Naive B cell (primary cell): Measurements from ENCODE around the gene SNX7. TPM values are rescaled to one million over a fixed set of nuclear protein-coding genes. Genes with fewer than 3 reads are reported as not detected.
A peak's percentile ranks its signal among the peaks of the same experiment; 100 is the strongest.

Experiments
- ATAC-seq, 2 donors: fragments of 150-1000 bp; cut with Tn5 transposase; 2 replicates each; pipeline ENCODE4 v1.10.0; 2021; ENCODE audit warnings: low read depth in 2 of 2, mild to moderate bottlenecking in 2 of 2, moderate library complexity in 2 of 2
- DNase-seq: peaks from one replicate; pipeline ENCODE4 v3.0.0; 2022
- H3K27ac Mint-ChIP-seq, 6 donors: one replicate each; pipeline ENCODE4 v1.8.0; 2020 to 2022; ENCODE audit warnings: mild to moderate bottlenecking in 6 of 6, mixed read lengths in 6 of 6, moderate library complexity in 5 of 6, inconsistent platforms in 2 of 6
- H3K27me3 Mint-ChIP-seq, 3 donors: one replicate each; pipeline ENCODE4 v1.8.0; 2021 to 2022; ENCODE audit warnings: mixed read lengths in 3 of 3, mild to moderate bottlenecking in 1 of 3
- H3K36me3 Mint-ChIP-seq, 2 donors: one replicate each; pipeline ENCODE4 v1.8.0; 2020 to 2022; ENCODE audit warnings: mixed read lengths in 2 of 2, inconsistent platforms in 1 of 2, mild to moderate bottlenecking in 1 of 2
- H3K4me1 Mint-ChIP-seq, 3 donors: one replicate each; pipeline ENCODE4 v1.8.0; 2020 to 2022; ENCODE audit warnings: mixed read lengths in 3 of 3, inconsistent platforms in 1 of 3, mild to moderate bottlenecking in 1 of 3, moderate library complexity in 1 of 3
- H3K4me3 Mint-ChIP-seq, 8 donors: one replicate each; pipeline ENCODE4 v1.8.0; 2020 to 2022; ENCODE audit warnings: mild to moderate bottlenecking in 8 of 8, mixed read lengths in 8 of 8, moderate library complexity in 8 of 8, inconsistent platforms in 2 of 8
- H3K9me3 Mint-ChIP-seq, 7 donors: one replicate each; pipeline ENCODE4 v1.8.0; 2020 to 2022; ENCODE audit warnings: mixed read lengths in 7 of 7, mild to moderate bottlenecking in 5 of 7, inconsistent platforms in 2 of 7, moderate library complexity in 1 of 7
- polyA plus RNA-seq, 6 donors: library from polyadenylated mRNA; unstranded; fragments of 300-500 nt; fragmentation: Illumina TruSeq; gene quantifications; one replicate each; pipeline ENCODE4 v1.2.3, GENCODE V29; 2021; ENCODE audit warnings: low read depth in 6 of 6

The SNX7 gene
- polyA plus RNA-seq, 6 donors from 2014 or later: 3.4 TPM; not detected in 5

DNA sequence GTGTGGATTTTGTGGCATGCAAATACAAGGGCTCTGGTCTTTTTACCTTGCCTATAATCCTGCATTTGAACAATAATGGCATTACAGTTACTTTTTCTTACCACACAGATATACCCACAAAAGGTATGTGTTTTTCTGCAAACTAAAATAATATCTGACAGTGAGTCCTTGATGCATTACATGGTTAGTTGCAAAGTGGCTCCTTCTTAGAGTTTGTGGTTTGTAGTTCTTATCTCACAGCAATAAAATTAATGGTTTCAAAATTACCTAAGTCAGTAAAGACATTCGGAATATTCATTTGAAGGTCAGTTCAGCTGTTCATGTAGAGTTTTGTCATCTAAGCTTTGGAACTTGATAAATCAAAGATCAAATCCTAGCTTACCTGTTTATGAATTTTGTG lies 43.5 kb downstream of the SNX7 start:
- no peak overlapping the region for H3K27ac Mint-ChIP-seq
- H3K4me1 Mint-ChIP-seq: no peaks in the 10 kb centered on the region
- H3K9me3 Mint-ChIP-seq: no peaks in the 10 kb centered on the region
- no peak for DNase-seq
- H3K36me3 Mint-ChIP-seq: no peaks in the 10 kb centered on the region
- H3K27me3 Mint-ChIP-seq: peaks cover 0 to 9% (median 0%) of the 10 kb centered on the region in 3 donors
- H3K4me3 Mint-ChIP-seq: no peak overlapping the region
- ATAC-seq: no peak

DNA sequence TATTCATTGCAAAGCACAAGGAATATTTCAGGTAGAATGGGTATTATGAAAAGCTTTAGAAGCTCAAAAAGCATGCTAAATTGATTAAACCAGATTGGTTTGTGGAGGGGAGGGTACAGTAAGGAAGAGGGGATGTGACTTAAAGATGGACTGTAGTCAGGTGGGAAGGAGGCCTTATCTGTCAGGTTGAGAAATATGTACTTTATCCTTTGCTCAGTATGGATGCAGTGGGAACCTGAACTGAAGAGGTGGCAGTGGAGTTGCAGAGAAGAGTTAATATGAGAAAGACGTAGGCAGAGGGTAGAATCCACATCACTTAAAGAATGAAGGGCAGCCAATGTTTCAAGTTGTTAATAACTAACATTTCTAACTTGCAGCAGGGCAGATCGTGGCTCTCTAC lies 44.1 kb downstream of the SNX7 start:
- Mint-ChIP-seq H3K4me1 (no peaks in the 10 kb centered on the region), H3K27ac (peak overlapping the region in 1 of 6 donors; percentile 15), H3K36me3 (no peaks in the 10 kb centered on the region), H3K9me3 (no peaks in the 10 kb centered on the region), H3K27me3 (peaks cover 0 to 9% (median 0%) of the 10 kb centered on the region in 3 donors), H3K4me3 (no peak overlapping the region)
- DNase-seq: no peak
- ATAC-seq: no peak

DNA sequence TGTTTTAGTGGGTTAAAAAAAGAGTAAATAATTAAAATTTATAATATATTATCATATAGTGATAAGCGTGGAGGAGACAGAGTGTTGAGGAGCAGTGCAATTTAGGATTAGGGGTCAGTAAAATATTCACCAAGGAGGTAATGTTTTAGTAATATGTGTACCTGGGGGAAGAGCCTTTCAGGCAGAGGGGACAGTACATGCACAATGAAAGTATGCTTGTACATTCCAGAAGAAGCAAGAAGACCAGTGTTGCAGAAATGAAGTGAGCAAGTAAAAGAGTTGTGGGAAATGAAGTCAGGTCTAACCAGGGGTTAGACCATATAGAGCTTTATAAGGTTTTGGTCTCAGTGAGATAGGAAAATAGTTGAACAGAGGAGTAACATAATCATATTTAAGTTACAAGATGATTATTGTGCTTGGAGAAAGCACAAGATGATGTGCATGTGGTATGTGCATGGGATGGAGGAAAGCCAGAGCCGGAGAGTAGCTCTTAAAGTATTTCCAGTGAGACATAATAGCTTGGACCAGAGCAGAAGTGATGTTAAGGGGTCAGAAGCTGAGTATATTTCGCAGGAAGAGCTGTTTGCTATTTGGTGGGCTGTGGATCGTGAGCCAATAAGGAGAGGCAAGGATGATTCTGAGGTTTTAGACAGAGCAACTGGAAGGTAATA lies 44.8 kb downstream of the SNX7 start:
- no peaks in the 10 kb centered on the region for H3K9me3 Mint-ChIP-seq
- H3K27ac Mint-ChIP-seq: no peak overlapping the region
- H3K36me3 Mint-ChIP-seq: no peaks in the 10 kb centered on the region
- ATAC-seq (no peak), DNase-seq (no peak)
- H3K4me3 Mint-ChIP-seq: no peak overlapping the region
- no peaks in the 10 kb centered on the region for H3K4me1 Mint-ChIP-seq
- peaks cover 0 to 9% (median 0%) of the 10 kb centered on the region in 3 donors for H3K27me3 Mint-ChIP-seq

DNA sequence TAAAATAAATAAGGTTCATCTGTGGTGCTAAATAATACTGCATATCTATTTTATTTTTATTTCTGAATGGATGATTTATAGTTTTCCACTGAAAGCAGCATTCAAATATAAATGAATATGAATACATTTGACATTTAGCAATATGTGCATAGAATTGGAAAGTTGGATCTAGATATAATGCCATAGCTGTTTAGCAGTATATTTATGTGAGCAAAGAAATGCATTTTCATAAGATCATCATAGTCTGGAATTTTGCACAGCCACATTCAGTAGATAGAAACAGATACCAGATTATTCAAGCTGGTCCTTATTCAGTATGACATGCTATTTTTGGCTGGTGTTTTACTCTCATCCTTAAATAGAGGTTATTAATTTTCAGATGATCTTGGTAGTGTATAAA lies 46.0 kb downstream of the SNX7 start:
- H3K27ac Mint-ChIP-seq: no peak overlapping the region
- DNase-seq (no peak), ATAC-seq (no peak)
- peaks cover 0 to 11% (median 0%) of the 10 kb centered on the region in 7 donors for H3K9me3 Mint-ChIP-seq
- peaks cover 0 to 9% (median 0%) of the 10 kb centered on the region in 3 donors for H3K27me3 Mint-ChIP-seq
- no peak overlapping the region for H3K4me3 Mint-ChIP-seq
- no peaks in the 10 kb centered on the region for H3K36me3 Mint-ChIP-seq
- no peaks in the 10 kb centered on the region for H3K4me1 Mint-ChIP-seq

DNA sequence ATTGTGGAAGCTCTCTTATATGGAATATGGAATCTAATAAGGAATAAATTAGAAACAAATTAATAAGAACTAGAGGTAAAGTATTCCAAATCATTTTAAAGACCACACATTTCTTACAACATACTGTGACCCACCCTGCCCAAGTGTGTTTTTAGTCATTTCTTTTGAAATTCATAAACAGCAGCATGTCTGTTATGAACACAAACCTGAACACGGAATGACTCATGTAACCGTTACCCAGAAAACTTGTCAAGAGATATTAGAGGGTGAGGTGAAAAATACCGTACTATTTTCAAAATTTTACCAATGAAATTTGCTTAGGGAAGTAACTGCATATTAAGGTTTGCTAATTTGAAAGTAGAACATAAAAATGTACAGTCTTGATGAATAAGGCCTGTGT lies 48.4 kb downstream of the SNX7 start:
- DNase-seq (no peak), ATAC-seq (no peak)
- H3K27ac Mint-ChIP-seq: no peak overlapping the region
- H3K27me3 Mint-ChIP-seq: peaks cover 0 to 9% (median 0%) of the 10 kb centered on the region in 3 donors
- no peak overlapping the region for H3K4me3 Mint-ChIP-seq
- H3K4me1 Mint-ChIP-seq: no peaks in the 10 kb centered on the region
- H3K36me3 Mint-ChIP-seq: no peaks in the 10 kb centered on the region
- H3K9me3 Mint-ChIP-seq: peaks cover 0 to 13% (median 0%) of the 10 kb centered on the region in 7 donors

DNA sequence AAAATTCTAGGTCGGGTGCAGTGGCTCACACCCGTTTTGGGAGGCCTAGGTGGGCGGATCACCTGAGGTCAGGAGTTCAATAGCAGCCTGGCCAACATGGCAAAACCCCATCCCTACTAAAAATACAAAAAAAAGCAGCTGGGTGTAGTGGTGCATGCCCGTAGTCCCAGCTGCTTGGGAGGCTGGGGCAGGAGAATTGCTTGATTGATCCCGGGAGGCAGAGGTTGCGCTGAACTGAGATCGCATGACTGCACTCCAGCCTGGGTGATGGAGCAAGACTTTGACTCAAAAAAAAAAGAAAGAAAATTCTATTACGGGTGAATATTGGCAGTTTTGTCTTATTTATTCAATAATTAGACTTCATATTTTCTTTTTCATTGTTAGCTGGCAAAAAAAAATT lies 62.1 kb downstream of the SNX7 start:
- peaks cover 0 to 12% (median 7%) of the 10 kb centered on the region in 3 donors for H3K27me3 Mint-ChIP-seq

DNA sequence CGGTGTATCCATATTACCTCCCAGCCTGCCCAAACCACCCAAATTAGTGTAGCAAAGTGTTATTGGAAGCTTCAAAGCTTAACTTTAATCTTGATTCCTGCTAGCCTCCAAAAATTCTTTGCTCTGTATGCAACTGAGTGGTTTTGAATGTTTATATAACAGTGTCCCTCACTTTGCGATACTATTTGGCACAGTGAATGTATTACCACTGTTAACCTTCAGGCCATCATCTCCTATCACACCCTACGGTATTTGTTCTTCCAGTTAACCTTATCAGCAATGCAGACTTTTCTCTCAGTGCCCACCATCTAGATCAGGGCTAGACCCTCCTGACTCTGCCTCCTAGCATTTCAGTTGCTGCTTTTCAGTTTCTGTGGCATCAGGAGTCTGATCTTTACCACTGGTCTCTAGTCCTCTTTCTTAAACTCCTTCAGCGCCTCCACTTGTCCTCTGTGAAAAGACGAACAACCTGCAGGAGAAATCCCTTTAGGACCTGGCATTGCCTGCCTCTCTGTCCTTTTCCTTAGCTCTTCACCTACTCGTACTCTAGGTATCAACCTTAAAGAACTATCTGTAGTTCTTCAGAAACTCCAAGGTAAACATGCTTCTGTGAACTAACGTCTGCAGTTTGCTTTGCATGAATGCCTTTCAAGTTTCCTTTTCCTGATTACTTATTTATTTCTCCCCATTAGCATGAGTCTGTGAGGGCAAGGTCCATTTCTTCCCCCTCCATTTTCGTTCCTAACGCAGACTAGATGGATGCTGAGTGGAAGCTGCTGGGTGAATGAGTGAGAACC lies 71.7 kb downstream of the SNX7 start:
- H3K4me3 Mint-ChIP-seq: no peak overlapping the region

More for the DNA sequence above, 62.1 kb downstream of the SNX7 start:
- Mint-ChIP-seq H3K36me3 (peaks cover 7 to 8% of the 10 kb centered on the region in 2 donors), H3K9me3 (peaks cover 0 to 8% (median 4%) of the 10 kb centered on the region in 7 donors), H3K27ac (no peak overlapping the region), H3K4me3 (no peak overlapping the region), H3K4me1 (no peaks in the 10 kb centered on the region)
- DNase-seq (no peak), ATAC-seq (no peak)

DNA sequence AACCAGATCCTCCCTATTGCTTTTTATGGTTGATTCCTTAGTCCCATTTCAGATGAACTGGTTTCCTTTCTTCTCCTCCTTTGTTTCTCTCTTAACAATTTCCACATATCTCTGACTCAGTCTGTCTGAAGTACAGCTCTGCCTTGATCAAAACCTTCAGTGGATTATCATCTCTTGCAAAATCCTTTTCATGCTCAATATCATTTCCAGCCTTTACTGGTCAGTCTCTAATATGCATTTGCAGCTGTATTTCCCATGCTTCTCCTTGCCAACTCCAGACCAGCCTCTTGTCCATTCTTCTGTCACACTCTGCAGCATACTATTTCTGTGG lies 72.2 kb downstream of the SNX7 start:
- ATAC-seq: no peak
- no peak for DNase-seq
- H3K4me3 Mint-ChIP-seq: no peak overlapping the region
- H3K27ac Mint-ChIP-seq: no peak overlapping the region
- H3K36me3 Mint-ChIP-seq: no peaks in the 10 kb centered on the region
- no peaks in the 10 kb centered on the region for H3K27me3 Mint-ChIP-seq
- peaks cover 0 to 3% (median 0%) of the 10 kb centered on the region in 7 donors for H3K9me3 Mint-ChIP-seq
- no peaks in the 10 kb centered on the region for H3K4me1 Mint-ChIP-seq

More for the DNA sequence above, 71.7 kb downstream of the SNX7 start:
- Mint-ChIP-seq H3K4me1 (no peaks in the 10 kb centered on the region), H3K27ac (peak overlapping the region in 1 of 6 donors; percentile 45), H3K9me3 (peaks cover 0 to 6% (median 0%) of the 10 kb centered on the region in 7 donors), H3K27me3 (no peaks in the 10 kb centered on the region), H3K36me3 (no peaks in the 10 kb centered on the region)
- no peak for DNase-seq
- ATAC-seq: no peak

DNA sequence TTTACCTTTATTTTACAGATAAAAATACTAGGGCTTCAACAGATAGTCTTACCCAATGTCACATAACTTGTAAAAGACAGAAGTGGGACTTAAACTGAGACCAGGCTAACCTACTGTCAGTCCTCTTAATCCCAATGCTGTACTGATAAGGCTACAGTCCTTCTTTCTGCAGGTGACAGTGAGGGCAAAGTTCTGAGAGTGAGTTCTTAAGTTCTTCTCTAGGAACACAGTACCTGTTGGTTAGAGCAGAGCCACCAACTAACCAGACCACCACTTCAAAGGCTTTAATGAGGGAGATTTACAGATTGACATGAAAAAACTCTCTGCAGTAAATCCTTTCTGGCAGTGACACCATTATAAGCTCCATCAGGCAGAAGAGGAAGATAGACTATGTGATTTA lies 74.2 kb downstream of the SNX7 start:
- Mint-ChIP-seq H3K27me3 (peaks cover 0 to 8% (median 0%) of the 10 kb centered on the region in 3 donors), H3K27ac (no peak overlapping the region)

DNA sequence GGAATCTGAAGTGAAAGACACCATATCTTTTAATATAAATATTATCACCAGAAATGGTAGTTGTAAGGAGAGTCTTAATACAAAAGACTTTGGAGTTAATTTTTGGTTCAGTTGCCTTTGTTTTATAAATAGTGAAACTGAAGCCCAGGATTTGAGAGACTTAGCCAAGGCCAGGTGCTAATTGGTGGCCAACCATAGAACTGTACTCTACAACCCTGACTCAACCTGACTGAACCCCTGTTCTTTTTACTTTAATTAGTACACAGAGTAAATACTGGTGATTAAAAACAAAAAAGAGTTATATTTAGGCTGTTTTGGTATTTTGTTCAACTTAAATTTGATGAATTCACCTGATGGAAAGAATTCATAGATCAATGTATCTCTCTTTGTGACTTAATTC lies 76.3 kb downstream of the SNX7 start:
- no peaks in the 10 kb centered on the region for H3K4me1 Mint-ChIP-seq
- no peak overlapping the region for H3K27ac Mint-ChIP-seq
- no peaks in the 10 kb centered on the region for H3K36me3 Mint-ChIP-seq
- peaks cover 0 to 3% (median 0%) of the 10 kb centered on the region in 7 donors for H3K9me3 Mint-ChIP-seq
- DNase-seq (no peak), ATAC-seq (no peak)
- H3K4me3 Mint-ChIP-seq: no peak overlapping the region
- H3K27me3 Mint-ChIP-seq: peaks cover 0 to 8% (median 0%) of the 10 kb centered on the region in 3 donors

More for the DNA sequence above, 74.2 kb downstream of the SNX7 start:
- H3K36me3 Mint-ChIP-seq: no peaks in the 10 kb centered on the region
- ATAC-seq (no peak), DNase-seq (no peak)
- peaks cover 0 to 3% (median 0%) of the 10 kb centered on the region in 7 donors for H3K9me3 Mint-ChIP-seq
- no peak overlapping the region for H3K4me3 Mint-ChIP-seq
- no peaks in the 10 kb centered on the region for H3K4me1 Mint-ChIP-seq

DNA sequence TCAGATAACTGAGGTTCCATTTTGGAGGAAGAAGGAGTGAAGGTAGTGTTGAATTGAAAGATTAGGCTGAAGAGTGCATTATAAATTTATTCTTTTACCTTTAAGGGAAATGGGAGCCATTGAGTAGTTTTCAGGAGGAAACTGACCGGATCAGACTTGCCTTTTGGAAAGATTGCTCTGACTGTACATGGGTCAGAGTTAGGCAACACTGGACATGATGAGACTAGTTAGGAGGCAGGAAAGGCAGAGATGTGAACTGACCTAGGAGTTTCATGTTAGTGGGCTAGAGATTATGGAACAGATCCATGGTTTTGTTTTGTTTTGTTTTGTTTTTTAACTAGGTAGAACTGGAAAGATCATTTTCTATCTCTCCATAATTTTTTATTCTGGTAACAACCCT lies 78.2 kb downstream of the SNX7 start:
- peaks cover 0 to 8% (median 0%) of the 10 kb centered on the region in 3 donors for H3K27me3 Mint-ChIP-seq
- no peak for DNase-seq
- H3K27ac Mint-ChIP-seq: no peak overlapping the region
- no peak for ATAC-seq
- no peak overlapping the region for H3K4me3 Mint-ChIP-seq
- no peaks in the 10 kb centered on the region for H3K36me3 Mint-ChIP-seq
- H3K9me3 Mint-ChIP-seq: no peaks in the 10 kb centered on the region
- H3K4me1 Mint-ChIP-seq: no peaks in the 10 kb centered on the region

DNA sequence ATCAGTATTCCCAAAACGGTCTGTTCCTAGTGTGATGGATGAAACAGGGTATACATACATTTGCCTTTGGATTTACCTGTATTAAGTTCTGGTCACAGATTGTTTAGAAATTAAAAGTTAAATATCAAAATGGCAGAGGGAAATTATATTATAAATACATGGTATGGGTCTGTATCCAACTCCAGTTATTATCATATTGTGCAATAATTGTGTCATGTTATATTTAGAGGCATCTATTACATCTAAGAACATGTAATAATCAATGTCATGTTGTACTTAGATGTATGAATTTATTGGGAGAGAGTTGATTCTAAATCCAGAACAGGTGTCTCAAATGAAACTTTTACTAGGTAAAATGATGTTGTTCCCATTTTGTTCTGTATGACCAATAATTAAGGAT lies 79.6 kb downstream of the SNX7 start:
- H3K9me3 Mint-ChIP-seq: no peaks in the 10 kb centered on the region
- H3K4me1 Mint-ChIP-seq: no peaks in the 10 kb centered on the region
- H3K4me3 Mint-ChIP-seq: no peak overlapping the region
- DNase-seq (no peak), ATAC-seq (no peak)
- H3K36me3 Mint-ChIP-seq: no peaks in the 10 kb centered on the region
- H3K27me3 Mint-ChIP-seq: peaks cover 0 to 8% (median under 1%) of the 10 kb centered on the region in 3 donors
- no peak overlapping the region for H3K27ac Mint-ChIP-seq

DNA sequence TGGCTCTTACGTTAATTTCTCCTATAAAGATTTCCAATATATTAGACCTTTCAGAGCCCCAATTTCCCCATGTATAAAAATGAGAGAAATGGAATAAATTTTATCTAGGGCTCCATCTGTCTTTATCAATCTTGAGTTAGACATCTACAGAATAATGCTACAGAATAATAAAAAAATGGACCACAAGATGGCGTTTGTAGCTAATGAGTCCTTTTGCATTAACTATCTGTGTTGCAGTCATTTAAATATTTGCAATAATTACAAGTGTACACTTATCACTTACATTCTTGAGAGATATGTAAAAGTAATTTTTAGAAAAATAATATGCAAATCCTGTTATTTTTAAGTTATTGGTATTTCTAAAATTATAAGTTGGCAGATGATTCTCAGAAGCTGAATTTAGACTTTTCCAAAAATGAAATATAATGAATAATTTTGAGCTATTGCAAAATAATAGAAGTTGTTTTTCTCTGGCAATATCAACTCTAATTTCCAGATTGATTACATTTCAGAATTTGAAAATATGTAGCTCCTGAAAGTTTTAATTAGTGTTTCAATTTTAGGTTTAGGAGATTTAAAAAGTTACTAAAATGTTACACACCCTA lies 87.7 kb downstream of the SNX7 start:
- H3K4me3 Mint-ChIP-seq: no peak overlapping the region
- no peaks in the 10 kb centered on the region for H3K36me3 Mint-ChIP-seq
- H3K4me1 Mint-ChIP-seq: no peaks in the 10 kb centered on the region
- DNase-seq (no peak), ATAC-seq (no peak)
- peaks cover 0 to 3% (median 0%) of the 10 kb centered on the region in 3 donors for H3K27me3 Mint-ChIP-seq
- no peaks in the 10 kb centered on the region for H3K9me3 Mint-ChIP-seq
- H3K27ac Mint-ChIP-seq: no peak overlapping the region

DNA sequence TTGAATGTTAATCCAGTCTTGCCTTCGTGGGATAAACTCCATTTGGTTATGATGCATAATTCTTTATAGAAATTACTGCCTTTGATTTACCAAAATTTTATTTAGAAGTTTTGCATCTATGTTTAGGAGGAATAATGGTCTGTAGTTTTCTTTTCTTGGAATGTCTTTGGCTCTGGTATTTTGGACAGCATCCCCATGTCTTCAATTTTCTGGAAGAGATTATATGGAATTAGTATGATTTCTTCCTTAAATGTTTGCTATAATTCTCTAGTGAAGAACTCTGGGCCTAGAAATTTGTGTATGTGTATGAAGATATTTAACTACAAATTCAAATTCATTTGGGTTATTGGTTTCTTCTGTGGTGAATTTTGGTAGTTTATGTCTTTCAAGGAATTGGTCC lies 92.7 kb downstream of the SNX7 start:
- Mint-ChIP-seq H3K27me3 (peaks cover 0 to 8% (median 4%) of the 10 kb centered on the region in 3 donors), H3K27ac (no peak overlapping the region), H3K36me3 (no peaks in the 10 kb centered on the region), H3K4me1 (no peaks in the 10 kb centered on the region), H3K4me3 (no peak overlapping the region), H3K9me3 (no peaks in the 10 kb centered on the region)
- DNase-seq (no peak), ATAC-seq (no peak)
